NCI-H1436 (cell line): Measurements from ENCODE around the gene ARL6IP4.
"Not testable (repeated sequence)": the region's sequence is repeated elsewhere in the genome, so short reads cannot be mapped to it uniquely, and the experiment has no call there.

Experiments
- DNase-seq: peaks from one replicate; lab custom pipeline; 2025; lab: John Stamatoyannopoulos, UW

The ARL6IP4 gene

DNA sequence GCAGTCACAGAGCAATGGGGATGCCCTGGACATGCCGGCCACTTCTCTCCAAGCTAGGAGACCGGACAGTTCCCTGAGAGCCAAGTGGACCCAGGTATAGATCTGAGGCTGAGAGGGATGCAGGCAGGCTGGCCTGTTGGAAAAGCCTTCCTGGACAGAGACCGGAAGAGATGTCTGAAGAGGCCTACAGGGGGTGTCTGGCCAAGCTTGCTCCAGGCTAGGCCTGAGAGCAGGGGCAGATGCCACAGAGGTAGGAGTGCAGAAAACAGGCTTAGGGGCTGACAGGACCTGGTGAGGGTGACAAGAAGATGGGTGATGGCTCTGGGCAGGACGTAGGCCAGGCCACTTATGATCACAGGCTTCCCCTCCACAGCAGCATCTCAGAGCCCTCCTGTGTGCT, 30.2 kb downstream of the ARL6IP4 start:
- DNase-seq: no peak

- DNase-seq: no peak
Measured at GRCh38 chr12:123011701-123012100, 31.2 kb downstream of the ARL6IP4 start.

DNA sequence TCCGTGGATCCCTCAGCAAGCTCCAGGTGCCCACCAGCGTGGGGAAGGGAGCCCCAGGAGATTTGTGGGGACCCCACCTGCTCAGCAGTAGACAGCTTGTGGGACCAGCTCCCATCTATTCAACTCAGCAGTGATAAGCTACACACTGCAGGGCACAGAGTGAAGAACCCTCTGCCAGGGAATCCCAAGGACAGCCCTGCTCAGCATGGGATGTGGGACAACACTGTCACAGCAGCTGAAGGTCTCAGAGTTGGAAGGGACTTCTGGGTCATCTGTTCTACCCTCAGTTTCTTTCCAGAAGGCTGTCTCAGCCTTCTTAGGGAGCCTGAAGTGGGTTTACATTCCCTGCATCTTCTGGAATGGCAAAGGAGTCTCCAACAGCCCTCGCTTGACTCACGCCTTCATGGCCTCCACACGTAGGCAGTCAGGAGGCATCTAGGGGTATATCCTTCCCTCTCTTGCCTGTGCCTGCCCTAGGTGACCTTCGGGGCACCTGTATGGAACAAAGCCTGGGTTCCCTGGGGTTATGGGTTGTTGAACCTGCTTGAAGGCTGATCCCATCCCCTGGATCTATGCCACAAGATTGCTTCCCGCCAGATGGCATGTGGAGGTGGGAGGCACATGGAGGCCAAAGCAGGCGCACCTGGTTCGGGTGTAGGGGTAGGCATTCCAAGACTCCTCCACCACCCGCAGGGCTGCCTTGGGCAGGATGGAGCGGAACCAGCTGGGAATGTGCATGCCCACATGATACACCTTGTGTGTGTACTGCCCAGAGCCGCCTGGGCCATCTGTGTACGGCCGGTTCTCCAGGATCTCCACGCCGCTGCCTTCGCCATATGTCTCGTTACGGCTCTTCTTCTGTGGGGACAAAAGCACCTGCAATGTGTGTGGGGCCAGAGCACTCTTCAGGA, 33.0 kb downstream of the ARL6IP4 start:
- no peak for DNase-seq

DNA sequence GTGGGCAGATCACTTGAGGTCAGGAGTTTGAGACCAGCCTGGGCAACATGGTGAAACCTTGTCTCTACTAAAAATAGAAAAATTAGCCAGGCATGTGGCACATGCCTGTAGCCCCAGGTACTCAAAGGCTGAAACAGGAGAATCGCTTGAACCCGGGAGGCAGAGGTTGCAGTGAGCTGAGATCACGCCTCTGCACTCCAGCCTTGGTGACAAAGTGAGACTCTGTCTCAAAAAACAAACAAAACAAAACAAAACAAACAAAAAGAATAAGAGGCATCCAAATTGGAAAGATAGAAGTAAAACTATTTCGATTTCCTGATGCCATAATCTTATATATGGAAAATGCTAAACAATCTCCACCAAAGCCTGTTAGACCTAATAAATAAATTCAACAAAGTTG, 34.0 kb downstream of the ARL6IP4 start:
- not testable (repeated sequence) for DNase-seq

GRCh38 chr12:123017753-123018152, 37.3 kb downstream of the ARL6IP4 start:
- no peak for DNase-seq

GRCh38 chr12:123019841-123020138, 39.3 kb downstream of the ARL6IP4 start:
- DNase-seq: no peak

GRCh38 chr12:123021688-123022604, 41.5 kb downstream of the ARL6IP4 start:
- DNase-seq: no peak

DNA sequence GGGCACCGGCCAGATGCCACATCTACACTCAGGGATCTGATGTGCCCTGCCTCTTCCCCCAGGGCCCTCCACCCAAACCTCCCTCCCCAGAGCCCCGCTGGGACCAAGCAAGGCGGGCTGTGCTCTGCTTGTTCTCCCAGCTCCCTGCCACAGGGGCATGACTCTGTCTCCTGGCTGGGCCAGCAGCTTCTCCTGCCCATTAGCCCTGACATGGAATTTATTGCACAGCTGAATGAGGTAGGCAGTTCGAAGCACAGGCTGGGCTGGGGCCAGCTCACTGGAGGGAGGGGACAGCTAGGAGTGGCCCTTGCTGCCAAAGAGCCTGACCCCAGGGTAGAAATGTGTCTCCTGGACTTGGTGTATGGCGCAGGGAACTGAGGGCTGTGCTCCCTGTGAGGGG, 42.4 kb downstream of the ARL6IP4 start:
- no peak for DNase-seq

GRCh38 chr12:123024819-123025391, 44.4 kb downstream of the ARL6IP4 start:
- no peak for DNase-seq

GRCh38 chr12:123026094-123026853, 45.8 kb downstream of the ARL6IP4 start:
- no peak for DNase-seq

DNA sequence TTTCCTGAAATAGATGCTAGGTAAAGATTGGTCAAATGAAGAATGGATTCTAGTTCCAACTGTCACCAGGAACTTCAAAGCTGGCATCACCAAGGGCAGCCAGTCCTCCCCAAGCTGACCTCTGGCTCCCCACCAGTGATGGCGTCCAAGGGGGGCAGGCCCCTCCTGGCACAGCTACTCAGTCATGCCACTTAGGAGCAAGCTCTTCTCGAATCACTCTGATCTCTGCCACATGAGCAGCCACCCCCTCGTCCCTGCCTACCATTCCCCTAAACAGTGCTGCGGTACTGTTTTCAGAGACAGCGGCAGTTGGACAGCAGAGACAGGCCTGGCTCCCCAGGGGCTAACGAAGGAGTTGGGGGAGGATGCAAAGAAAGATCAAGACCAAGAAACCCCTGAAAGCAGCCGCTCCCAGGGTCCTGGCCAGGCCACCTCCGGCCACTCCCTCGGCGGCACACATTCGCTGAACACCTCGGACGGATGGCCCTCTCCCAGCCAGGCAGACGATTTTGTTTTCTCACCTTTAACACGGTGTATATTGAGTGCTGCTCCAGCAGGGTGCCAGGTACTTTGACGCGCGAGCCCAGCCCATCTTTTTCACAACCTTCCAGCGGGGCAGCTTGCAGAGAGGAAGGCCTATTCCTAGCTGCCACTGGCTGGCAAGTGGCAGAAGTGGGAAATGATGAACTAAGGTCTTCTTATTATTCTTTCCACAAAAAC, 47.4 kb downstream of the ARL6IP4 start:
- DNase-seq: no peak

- no peak for DNase-seq
Measured at GRCh38 chr12:123028475-123028874, 48.0 kb downstream of the ARL6IP4 start.

- no peak for DNase-seq
Measured at GRCh38 chr12:123029550-123029949, 49.1 kb downstream of the ARL6IP4 start.

- DNase-seq: no peak
Measured at GRCh38 chr12:123030686-123031085, 50.2 kb downstream of the ARL6IP4 start.

GRCh38 chr12:123031171-123031845, 50.8 kb downstream of the ARL6IP4 start:
- no peak for DNase-seq
